Frontal cortex (tissue), 4 donors: ENCODE measurements around the gene TPRG1L. TPM values are rescaled to one million over a fixed set of nuclear protein-coding genes. Genes with fewer than 3 reads are reported as not detected.

Experiments
- DNase-seq, 2 donors: peaks; one replicate each; pipeline ENCODE4 v3.0.0; 2012; ENCODE audit warnings: low spot score in 2 of 2
- FAIRE-seq: peaks from 2 replicates; lab custom pipeline; 2012; peaks lifted over from hg19 to GRCh38; lab: Jason Lieb, UNC
- total RNA-seq: library from RNA; depleted of rRNA; stranded (reverse); fragments of >200 nt; gene quantifications from one replicate; pipeline ENCODE4 v1.2.3, GENCODE V29; 2014
- donor health status: control.
- donor health status: control.
- donor health status: control.

Gene TPRG1L
- total RNA-seq, 1 donor from 2014 or later, result 23.6 TPM

DNA sequence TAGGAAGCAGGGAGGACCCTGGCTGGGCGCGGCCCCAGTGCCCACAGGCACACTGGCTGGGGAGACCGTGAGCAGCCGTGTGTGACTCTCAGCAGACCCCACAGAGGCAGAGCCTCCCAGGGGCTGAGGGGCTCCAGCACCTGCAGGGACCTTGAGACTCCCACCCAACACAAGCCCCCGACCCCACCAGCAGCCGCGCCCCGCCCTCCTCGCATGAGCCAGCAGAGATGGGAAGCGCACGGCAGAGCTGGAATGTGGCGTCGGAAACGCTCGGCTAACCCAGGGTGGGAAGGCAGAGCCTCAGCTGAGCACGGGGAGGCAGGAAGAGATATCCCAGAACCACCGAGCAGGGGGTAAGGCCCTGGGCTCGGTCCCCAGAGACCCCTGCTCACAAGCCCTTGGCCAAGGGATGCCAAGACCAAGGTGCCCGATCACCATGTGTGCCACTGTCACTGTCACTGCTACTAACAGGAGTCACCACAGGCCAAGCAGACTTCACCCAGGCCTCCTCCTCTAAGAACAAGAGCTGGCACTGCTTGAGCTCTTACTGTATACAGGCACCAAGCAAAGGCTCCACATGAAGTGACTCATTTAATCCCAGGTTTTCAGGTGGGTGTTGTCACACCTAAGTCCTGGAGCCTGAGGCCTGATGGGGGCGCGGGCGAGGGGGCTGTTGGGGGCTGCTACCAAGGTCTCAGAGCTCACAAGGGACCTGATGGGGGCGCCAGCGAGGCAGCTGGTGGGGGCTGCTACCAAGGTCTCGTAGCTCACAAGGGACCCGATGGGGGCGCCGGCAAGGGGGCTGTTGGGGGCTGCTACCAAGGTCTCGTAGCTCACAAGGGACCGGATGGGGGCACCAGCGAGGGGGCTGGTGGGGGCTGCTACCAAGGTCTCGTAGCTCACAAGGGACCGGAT lies 33.6 kb upstream of the TPRG1L start:
- FAIRE-seq (no peak), DNase-seq (no peak)

DNA sequence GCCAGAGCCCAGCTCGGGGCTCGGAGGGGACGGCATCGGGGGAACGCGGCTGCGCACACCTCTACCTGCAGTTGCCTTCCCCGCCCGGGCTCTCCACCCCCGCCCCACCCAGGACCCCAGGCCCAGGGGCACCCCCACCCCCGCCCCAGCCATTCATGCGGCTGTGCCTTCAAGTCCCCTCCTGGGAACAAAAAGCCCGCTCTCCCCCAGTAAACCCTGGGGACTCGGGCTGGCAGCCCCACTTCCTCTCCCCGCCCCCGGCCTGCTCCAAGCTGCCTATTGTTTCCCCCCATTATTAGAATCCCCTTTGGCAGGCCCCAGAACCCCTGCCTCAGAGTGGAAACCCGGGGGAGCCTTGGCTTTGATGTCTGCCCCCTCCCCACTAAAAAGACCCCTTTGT lies 31.5 kb upstream of the TPRG1L start:
- FAIRE-seq (no peak), DNase-seq (no peak)

DNA sequence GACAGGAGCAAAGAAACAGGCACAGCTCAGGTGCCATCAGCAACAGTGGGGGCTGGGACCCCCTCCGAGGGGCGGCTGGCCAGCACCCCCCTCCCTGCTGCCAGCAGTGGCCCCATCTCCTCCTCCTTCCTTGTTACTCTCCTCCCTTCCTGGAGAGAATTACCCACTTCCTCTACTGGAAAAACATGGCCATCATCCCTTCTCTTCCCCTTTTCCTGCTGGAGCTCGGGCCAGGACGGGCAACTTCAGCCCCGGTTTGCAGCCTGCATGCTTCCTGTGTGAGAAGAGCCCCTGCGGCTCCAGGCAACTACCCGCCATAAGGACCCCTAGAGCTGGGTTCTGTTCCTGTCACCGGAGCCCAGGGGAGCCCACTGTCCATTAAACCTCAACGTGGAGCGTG lies 31.1 kb upstream of the TPRG1L start:
- no peak for FAIRE-seq

DNA sequence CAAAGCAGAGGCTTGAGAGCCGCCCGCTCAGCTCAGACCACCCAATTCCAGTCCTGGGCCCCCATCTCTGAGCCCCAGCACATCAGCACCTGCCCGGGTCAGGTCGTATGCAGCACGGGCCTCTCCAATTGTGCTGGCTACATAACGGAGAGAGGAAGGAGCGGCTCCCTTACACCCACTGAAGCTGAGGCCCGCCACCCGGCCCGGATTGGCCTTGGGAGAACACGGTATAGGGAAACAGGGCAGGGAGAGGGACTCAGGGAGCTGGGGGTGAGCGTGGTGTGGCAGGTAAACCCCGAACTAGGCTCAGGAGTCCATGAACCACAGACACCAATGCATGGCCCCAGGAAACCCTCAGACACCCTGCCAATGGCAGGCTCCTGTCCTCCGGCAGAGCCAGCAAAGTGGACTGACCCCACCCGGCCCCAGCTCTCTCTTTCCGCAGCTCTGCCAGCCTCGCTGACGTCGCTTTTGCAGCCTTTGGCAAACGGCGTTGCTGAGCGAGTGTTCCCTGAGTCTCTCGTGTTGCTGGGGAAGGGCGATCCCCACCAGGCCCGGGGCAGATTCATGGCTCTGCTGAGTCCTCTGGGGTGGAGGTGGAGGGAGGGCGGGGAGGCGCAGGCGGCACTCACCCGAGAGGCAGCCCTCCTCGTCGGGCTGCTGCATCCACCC lies 30.0 kb upstream of the TPRG1L start:
- no peak for FAIRE-seq
- no peak for DNase-seq

More for the DNA sequence above, 31.1 kb upstream of the TPRG1L start:
- DNase-seq, result no peak

DNA sequence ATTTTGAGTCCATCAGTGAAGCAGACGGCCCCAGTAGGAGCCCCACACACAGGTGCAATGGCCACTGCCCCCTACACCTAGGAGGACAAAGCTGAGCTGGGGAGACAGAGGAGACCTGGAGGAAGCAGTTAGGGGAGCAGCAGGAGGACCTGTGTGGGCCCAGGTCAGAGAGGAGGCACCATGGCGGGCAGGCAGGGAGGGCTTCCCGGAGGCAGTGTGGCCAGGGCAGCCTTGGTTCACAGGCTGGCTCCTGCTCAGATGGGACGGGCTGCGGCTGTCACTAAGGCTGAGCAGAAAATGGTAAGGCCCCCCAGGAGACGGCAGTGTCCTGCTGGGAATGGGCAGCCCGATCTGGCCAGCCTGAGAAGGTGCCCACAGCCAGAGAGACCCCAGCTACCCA lies 28.9 kb upstream of the TPRG1L start:
- FAIRE-seq (no peak), DNase-seq (no peak)

DNA sequence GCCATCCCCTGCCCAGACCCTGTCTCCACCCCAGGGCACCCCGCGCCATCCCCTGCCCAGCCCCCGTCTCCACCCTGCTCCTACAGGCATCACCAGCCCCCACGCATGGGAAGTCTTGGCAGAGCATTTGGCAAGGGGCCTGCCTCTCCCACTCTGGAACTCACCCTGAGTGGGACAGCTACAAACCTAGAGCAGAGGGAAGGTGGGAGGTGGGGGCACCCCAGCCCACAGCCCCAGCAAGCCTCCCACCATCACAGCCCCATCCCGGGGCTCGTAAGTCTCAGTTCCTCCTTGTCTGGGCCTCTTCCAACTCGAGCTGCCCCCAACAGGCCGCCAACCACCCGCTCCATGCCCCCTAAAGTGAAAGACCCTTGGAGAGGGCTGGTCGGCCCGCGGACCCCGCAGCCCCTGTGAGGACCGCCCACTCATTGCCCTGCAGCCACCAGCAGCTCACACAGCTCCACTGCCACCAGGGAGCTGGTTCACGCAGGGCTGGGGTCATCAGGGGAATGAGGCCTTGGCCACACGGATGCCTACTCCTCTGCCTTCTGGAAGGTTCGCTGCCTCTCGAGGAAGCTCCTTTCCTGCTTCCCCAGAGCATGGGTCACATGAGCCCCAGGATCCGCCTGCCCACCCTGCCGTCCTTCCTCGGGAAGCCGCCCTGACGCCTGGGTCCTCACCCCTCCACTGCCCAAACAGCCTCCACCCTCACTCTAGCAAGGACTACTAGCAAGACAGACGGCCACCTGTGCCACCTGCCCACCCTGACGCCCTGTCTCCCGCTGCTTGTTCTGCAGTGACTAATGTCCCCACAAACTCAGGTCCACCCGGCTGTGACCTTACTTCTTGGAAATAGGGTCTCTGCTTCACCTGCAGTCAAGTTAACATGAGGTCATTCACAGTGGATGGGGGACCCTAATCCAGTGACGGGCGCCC lies 27.9 kb upstream of the TPRG1L start:
- DNase-seq, result no peak
- no peak for FAIRE-seq

DNA sequence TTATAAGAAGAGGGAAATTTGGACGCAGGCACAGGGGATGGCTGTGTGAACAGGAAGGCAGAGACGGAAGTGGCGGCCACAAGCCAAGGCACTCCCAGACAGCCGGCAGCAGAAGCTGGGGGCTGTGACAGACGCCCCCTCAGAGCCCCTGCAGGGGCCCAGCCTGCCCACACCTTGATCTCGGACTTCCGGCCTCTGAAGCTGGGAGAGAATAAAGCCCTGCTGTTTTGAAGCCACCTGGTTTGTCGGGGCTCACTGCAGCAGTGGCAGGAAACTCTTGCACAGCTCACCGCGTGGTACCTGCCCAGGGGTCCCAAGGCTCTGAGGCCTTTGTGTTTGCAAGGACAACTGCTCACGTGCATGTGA lies 27.2 kb upstream of the TPRG1L start:
- DNase-seq (no peak), FAIRE-seq (no peak)

DNA sequence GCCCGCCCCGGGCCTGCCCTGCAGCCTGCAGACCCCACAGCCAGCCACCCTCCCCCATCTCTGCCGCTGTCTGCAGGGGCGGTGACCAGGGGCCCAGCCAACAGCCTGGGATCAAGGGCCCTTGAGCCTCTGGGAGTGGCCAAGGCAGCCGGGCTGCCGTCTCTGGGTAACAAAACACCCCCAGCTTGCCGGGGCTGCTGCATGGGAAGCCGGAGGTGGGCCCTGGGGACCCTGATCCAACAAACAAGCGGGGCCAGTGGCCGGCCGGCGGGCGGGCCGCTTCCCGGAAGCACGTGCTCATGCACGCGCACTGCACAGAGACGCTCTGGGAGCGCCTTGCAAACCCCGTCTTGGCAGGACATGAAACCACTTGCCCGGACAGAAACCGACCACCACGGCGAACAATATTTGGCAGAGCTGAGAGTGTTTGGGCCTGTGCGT lies 26.7 kb upstream of the TPRG1L start:
- FAIRE-seq (no peak), DNase-seq (peak; percentile 67 to 70)

DNA sequence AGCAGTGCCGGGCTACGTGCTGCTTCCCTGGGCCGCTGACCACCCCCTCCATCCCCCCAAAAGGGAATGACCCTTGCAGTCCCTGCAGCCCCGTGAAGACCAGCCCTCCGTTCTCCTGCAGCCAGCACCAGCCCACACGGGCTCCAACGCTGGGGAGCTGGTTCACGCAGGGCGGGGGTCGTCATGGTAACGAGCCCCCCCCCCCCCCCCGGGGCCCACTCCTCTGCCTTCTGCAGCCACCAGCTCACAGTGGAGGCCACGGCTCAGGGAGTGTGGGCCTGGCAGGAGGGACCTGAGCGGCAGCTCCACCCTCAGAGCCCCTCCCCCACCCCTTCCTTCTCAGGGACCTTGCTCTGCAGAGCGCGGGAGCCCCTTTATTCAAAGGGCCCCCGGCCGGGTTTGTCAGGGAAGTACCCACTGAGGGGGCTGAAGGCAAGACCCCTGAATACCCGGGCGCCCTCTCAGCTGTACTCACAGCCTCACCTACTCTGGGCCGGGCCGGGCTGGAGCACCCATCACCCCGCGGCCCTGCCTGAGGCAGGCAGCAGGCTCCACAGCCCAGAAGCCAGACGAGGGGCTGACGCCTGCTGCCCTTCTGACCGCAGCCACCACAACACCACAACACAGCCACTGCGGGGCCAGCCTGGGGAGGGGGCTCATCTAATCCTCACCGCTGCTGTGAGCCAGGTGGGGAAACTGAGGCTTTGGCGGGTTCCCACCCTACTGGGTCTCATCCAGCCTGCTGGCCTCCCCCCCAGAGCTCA lies 26.1 kb upstream of the TPRG1L start:
- no peak for DNase-seq
- FAIRE-seq, result no peak

DNA sequence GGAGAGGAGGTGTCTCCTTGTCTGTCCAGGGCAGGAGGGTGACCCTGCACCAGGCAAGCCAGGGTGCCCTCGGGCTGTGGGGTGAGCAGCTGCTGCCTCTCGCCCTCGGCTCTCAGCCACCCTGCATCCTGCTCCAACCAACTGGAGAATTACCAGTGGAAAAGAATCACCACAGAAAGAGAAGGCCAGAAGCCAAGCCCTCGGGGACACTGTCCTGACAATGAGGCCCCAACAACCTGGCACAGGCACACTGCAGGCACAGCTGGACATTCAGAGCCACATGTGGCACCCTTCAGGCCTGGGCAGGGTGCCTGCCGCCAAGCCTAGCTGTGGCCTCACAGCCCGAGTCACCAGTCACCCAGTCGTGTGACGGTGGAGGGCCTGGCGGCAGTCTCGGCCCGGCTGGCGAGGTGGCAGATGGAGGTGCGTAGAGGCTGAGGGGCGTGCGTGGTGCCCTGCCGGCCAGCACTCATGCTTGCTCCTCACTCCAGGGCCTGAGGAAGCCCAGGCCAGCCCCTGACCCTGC lies 25.5 kb upstream of the TPRG1L start:
- DNase-seq (no peak), FAIRE-seq (no peak)

DNA sequence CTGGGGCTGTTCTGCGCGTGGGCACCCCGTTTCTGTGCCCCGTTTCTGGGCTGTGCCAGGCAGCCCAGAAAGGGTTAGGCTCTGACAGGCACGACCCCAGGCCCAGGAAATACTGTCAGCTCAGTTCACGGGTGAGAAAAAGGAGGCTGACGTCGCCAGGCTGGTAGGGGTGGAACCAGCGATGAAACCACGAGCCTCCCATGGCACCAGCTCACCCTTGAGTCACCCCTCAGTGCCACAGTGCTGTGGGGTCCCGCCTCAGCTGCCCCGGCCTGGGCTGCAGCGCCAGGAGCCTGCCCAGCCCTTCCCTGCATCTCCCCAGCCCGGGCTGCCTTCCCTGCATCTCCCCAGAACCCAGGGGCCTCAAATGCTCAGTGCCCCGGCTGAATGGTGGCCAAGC lies 25.0 kb upstream of the TPRG1L start:
- DNase-seq, result no peak
- no peak for FAIRE-seq

DNA sequence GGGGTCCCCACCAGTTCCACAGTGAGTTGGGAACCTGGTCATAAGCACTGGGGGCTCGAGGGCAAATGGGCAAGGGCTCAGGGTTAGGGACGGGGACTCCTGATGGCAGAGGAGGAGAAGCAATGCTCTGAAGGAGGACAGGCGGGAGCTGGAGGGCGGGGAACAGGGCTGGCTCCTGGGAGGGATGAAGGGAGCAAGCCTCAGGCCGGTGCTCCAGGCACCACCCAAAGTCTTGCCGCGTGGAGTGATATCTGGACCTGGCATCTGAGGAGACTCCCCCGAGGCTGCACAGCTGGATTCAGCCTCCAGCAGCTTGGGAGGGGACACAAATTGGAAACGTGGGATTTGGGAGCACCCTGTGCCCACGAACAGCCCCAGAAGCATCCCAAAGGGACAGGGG lies 24.5 kb upstream of the TPRG1L start:
- FAIRE-seq (no peak), DNase-seq (no peak)

DNA sequence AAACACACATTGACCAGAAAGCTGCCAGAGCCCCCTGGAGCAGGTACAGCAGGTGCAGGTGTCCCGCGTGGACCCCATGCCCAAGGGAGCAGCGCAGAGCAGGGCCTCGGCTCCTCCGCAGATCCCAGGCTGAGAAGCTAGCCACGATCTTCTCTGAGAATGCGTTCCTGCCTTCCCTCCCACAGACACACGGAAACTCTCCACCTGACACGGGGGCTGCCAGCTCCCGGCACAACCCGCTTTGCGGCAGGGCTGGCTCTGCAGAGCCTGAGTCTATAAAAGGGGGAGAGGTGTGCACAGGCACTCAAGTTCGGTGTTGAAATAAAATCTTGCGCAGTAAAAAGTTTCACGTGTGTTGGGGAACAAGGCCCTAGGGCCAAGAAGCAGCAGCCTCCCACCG lies 23.1 kb upstream of the TPRG1L start:
- DNase-seq (no peak), FAIRE-seq (no peak)

DNA sequence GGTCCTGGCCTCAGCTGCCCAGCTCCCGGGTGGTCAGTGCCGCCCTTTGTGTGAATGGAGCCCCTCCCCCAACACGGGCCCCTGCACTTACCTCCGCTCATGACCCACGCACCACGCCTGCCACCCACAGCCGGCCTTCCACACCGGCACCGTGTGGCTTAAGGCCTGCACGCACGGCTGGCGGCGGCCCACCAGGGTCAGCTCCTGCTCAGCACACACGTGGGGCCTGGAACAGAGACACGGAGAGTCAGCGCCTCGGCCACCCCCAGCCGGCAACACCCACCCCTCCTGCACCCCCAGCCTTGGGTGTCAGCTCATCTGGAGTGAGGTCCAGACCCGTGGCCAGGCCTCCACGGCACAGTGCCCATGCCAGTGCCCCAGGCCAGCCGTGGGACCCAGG lies 22.4 kb upstream of the TPRG1L start:
- DNase-seq (no peak), FAIRE-seq (no peak)

DNA sequence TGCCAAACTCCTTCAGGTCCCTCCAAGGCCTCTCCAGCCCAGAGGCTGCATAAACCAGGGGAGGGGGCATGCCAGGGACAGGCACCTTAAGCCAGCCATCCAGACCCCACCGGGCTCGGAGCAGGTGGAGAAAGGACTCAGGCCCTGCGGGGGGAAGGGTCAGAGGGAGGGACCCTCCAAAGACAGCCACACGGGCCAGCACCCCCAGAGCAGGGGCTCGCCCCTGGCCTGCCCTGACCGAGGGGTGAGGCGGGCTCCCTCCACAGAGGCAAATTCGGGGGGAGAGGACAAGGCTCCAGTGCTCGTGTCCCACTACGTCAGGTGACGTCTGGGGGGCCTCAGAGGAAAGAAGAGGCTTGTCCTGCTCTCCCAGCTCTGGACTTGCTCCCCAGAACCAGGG lies 21.7 kb upstream of the TPRG1L start:
- no peak for FAIRE-seq
- DNase-seq, result no peak

DNA sequence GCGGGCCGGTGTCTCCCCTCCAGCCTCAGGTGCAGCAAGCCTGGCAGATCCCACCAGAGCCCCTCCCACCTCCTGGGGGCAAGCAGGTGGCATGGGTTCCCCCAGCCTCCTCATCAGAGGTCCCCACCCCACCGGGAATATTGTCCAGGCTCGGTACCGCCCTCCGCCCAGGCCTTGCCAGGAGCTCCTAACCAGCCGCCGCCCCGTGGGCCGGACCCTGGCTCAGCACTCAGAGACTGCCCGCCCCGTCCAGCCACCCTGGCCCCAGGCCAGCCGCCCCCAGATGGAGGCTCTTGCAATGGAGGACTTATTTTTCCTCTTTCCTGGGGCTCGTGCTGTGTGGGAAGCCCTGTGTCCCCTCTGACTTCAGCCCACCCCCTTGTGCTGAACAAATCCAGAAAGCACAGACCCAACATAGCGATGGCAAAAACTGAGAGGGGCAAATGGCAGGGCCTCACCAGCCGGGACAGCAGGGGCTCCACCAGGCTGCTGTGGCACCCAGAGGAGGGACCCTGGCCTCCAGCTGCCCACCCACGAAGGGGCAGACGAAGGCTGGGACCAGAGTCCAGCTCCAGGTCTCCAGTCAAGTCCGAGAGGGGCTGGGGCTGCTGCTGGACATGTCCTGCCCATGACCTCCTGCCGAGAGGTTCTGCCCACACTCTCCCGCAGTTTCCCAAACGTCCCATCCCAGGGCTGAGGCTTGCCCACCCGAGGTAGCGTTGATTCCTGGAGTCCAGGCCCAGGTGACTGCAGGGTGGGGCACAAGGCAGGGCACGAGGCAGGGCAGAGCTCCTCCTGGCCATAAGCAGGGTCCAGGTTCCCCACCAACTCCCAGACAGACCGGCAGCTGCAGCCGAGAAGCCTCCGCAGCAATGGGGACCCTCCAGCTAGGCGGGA lies 21.0 kb upstream of the TPRG1L start:
- FAIRE-seq, result no peak
- DNase-seq, result no peak

DNA sequence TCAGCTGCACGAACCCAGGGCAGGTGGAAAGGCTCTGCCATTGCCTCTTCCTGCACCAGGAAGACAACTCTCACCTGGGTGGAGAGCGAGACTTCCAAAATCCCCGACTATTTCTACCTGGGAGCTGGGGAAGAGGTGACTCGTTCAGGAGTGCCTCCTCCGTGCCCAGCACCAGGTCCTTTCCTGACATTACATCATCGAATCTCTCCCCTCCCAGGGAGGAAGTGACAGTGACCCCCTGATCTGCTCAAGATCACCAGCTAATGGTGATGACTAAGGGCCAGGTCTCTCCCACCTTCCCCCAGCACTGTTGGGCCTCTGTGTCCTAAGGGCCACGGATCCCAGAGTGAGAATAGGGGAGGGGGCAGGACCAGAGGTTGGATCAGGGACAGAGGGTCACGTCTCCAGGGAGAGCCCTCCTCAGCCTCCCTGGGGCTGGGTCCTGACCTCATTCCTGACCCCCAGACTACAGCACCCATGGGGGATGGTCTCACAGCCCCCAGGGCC lies 20.3 kb upstream of the TPRG1L start:
- DNase-seq (no peak), FAIRE-seq (no peak)
